ENCODE data around the gene TBCA. TPM values are rescaled to one million over a fixed set of nuclear protein-coding genes. Genes with fewer than 3 reads are reported as not detected.

The TBCA gene
- total and polyA plus RNA-seq, 9 of the 15 experiments (the other 6 are each of a cell fraction or from before 2014, with no cell fraction given): 164 to 661 (median 334) TPM

- Histone ChIP-seq H3K27me3 (ENCODE audit: control insufficient read depth in 2 of 2, insufficient read depth in 2 of 2, low read length in 2 of 2) (no peaks in the 10 kb centered on the region), H3K4me1 (replicated peaks in 1 of 2; ENCODE audit: control insufficient read depth in 2 of 2, insufficient read depth in 2 of 2, low read length in 2 of 2) (no peaks in the 10 kb centered on the region), H3K9me3 (replicated peaks; ENCODE audit: control insufficient read depth, insufficient read depth, low read depth, low read length) (no peaks in the 10 kb centered on the region), H3K36me3 (ENCODE audit: control insufficient read depth, insufficient read depth, low read length) (peaks cover 37% of the 10 kb centered on the region), H4K20me1 (replicated peaks; ENCODE audit: control insufficient read depth, insufficient read depth, low read length) (no peaks in the 10 kb centered on the region), H3K9me1 (ENCODE audit: control insufficient read depth, insufficient read depth, low read length) (no peaks in the 10 kb centered on the region), H3K79me2 (ENCODE audit: control insufficient read depth, insufficient read depth, low read length) (peaks cover 51% of the 10 kb centered on the region), H3K4me2 (ENCODE audit: insufficient read depth, low read length) (no peak overlapping the region), H3K27ac (ENCODE audit: extremely low read depth, low read depth, low read length) (no peak overlapping the region), H3K4me3 (no peak overlapping the region), H3K9ac (ENCODE audit: insufficient read depth in 1 of 2, low read depth in 2 of 2, low read length in 2 of 2) (no peak overlapping the region), H2AFZ (ENCODE audit: low read depth, low read length) (no peak overlapping the region)
- CTCF ChIA-PET (ENCODE audit: low intra/inter-chr PET ratio): no interaction called here
- POLR2A ChIA-PET: interaction anchor here (1.1 to 1.6 kb wide), 3 partner anchors 9 to 36 kb away, joined by 3 to 4 read pairs (median 3); no protein-coding TSS in a partner anchor
- in situ Hi-C loops (cut with MboI): no loop called here
- no peak for FAIRE-seq
- no peak for DNase-seq (ENCODE audit: extremely low read depth in 1 of 4, low spot score in 3 of 4)
- intact Hi-C loops (cut with micrococcal nuclease): no loop called here
- no peak for ATAC-seq
- no TSS peak for BruUV-seq (replicated peaks)
- TF ChIP-seq ZBTB40 (IDR thresholded peaks at IDR 0.05) (peak; percentile 72), ZBTB40 (CRISPR knock-in tag; IDR thresholded peaks at IDR 0.05) (peak; percentile 78), PHF8 (IDR thresholded peaks at IDR 0.05; ENCODE audit: borderline replicate concordance, low read length) (no peak), ZNF384 (IDR thresholded peaks at IDR 0.05; ENCODE audit: low read depth, low read length) (peak; percentile 56), NFIC (IDR thresholded peaks at IDR 0.05) (peak; percentile 58; the same call in 1 of the 2 replicates), ZNF146 (CRISPR knock-in tag; IDR thresholded peaks at IDR 0.05; ENCODE audit: unreplicated experiment) (no peak), ELF4 (CRISPR knock-in tag; IDR thresholded peaks at IDR 0.05) (no peak)
Measured at GRCh38 chr5:77709993-77710685, 66.0 kb downstream of the TBCA start.
